H1 (cell line): Measurements from ENCODE around the gene NKPD1. TPM values are rescaled to one million over a fixed set of nuclear protein-coding genes. Genes with fewer than 3 reads are reported as not detected.

Experiments
- CTCF ChIA-PET: fragments of 300-600 bp; sonication (Branson Sonifier 250); formaldehyde crosslinking; loops from one replicate; lab custom pipeline; 2021; ENCODE audit not compliant: partially characterized antibody; lab: Charles Lee
- POLR2A ChIA-PET: fragments of 300-600 bp; sonication (Branson Sonifier 250); formaldehyde crosslinking; loops from one replicate; lab custom pipeline; 2021; ENCODE audit warnings: inconsistent platforms; ENCODE audit not compliant: partially characterized antibody; lab: Charles Lee
- DNase-seq, 2 experiments: peaks; one replicate each; pipeline versions ENCODE4 v3.0.0 to v3.0.0-alpha.2; 2010 to 2022; ENCODE audit warnings: low spot score in 2 of 2, low read depth in 1 of 2, mixed read lengths in 1 of 2
- FAIRE-seq: peaks from 2 replicates; lab custom pipeline; 2011; peaks lifted over from hg19 to GRCh38; lab: Jason Lieb, UNC
- H2AFZ ChIP-seq: 2 replicates; pipeline ENCODE4 v1.8.1; 2012; ENCODE audit warnings: low read length, inconsistent platforms
- H2AK5ac ChIP-seq: 2 replicates; pipeline ENCODE4 v1.6.1; 2013; ENCODE audit warnings: low read depth, low read length
- H2BK120ac ChIP-seq: replicated peaks from 2 replicates; pipeline ENCODE3; 2013; ENCODE audit warnings: low read depth, low read length, inconsistent platforms
- H2BK12ac ChIP-seq: 2 replicates; pipeline ENCODE4 v1.6.1; 2013; ENCODE audit warnings: low read depth, low read length
- H2BK15ac ChIP-seq: 2 replicates; pipeline ENCODE4 v1.6.1; 2013; ENCODE audit warnings: low read length
- H2BK20ac ChIP-seq: 2 replicates; pipeline ENCODE4 v1.6.1; 2013; ENCODE audit warnings: low read length
- H2BK5ac ChIP-seq: 2 replicates; pipeline ENCODE4 v1.6.1; 2013; ENCODE audit warnings: low read depth, low read length
- H3K14ac ChIP-seq: 2 replicates; pipeline ENCODE4 v1.6.1; 2013; ENCODE audit warnings: inconsistent platforms; ENCODE audit not compliant: insufficient read length
- H3K18ac ChIP-seq: 2 replicates; pipeline ENCODE4 v1.6.1; 2013; ENCODE audit warnings: low read length; ENCODE audit errors: extremely low read depth
- H3K23ac ChIP-seq: 2 replicates; pipeline ENCODE4 v1.6.1; 2013; ENCODE audit warnings: inconsistent platforms; ENCODE audit not compliant: insufficient read length
- H3K23me2 ChIP-seq: 2 replicates; pipeline ENCODE4 v1.6.1; 2013; ENCODE audit warnings: low read depth, low read length
- H3K27ac ChIP-seq: 2 replicates; pipeline ENCODE4 v1.6.1; 2011; ENCODE audit warnings: low read depth, low read length, inconsistent platforms
- H3K27me3 ChIP-seq, 4 experiments: replicated peaks in 1 of 4; 1 replicate in 1 of 4; 2 replicates in 3 of 4; pipeline versions ENCODE4 v1.6.1 to v1.8.1; 2011 to 2013; ENCODE audit warnings: low read length in 3 of 4, mild to moderate bottlenecking in 3 of 4, inconsistent platforms in 2 of 4, mixed read lengths in 2 of 4, moderate library complexity in 1 of 4; ENCODE audit not compliant: control insufficient read depth in 3 of 4, insufficient read depth in 3 of 4; ENCODE audit errors: extremely low read depth in 1 of 4
- H3K36me3 ChIP-seq, 4 experiments: 2 replicates each; pipeline versions ENCODE4 v1.6.1 to v1.8.1; 2011 to 2013; ENCODE audit warnings: mild to moderate bottlenecking in 4 of 4, low read length in 3 of 4, moderate library complexity in 2 of 4, control low read depth in 1 of 4, inconsistent platforms in 1 of 4; ENCODE audit not compliant: insufficient read depth in 4 of 4, control insufficient read depth in 2 of 4
- H3K4ac ChIP-seq: replicated peaks from 2 replicates; pipeline ENCODE3; 2013; ENCODE audit warnings: low read length, low read depth, mixed read lengths, inconsistent platforms; ENCODE audit not compliant: insufficient read length
- H3K4me1 ChIP-seq, 4 experiments: replicated peaks in 1 of 4; 1 replicate in 1 of 4; 2 replicates in 3 of 4; pipeline versions ENCODE4 v1.6.1 to v1.8.1; 2011 to 2013; ENCODE audit warnings: low read length in 3 of 4, inconsistent platforms in 2 of 4, mixed read lengths in 1 of 4; ENCODE audit not compliant: insufficient read depth in 4 of 4, control insufficient read depth in 3 of 4
- H3K4me2 ChIP-seq, 2 experiments: 2 replicates each; pipeline versions ENCODE4 v1.6.1 to v1.8.1; 2011 to 2013; ENCODE audit warnings: low read depth in 2 of 2, low read length in 2 of 2, control low read depth in 1 of 2, inconsistent platforms in 1 of 2, mild to moderate bottlenecking in 1 of 2; ENCODE audit not compliant: insufficient read depth in 1 of 2
- H3K4me3 ChIP-seq, 4 experiments: fragments of 200-600, 300-600 bp in 1 of 4; sonication (generic), shearing (Covaris generic), sonication (Bioruptor Twin) in 1 of 4; 2 replicates each; pipeline versions ENCODE4 v1.5.1 to v1.8.1; 2011 to 2016; ENCODE audit warnings: low read length in 4 of 4, low read depth in 3 of 4, control low read depth in 2 of 4, inconsistent platforms in 2 of 4, mild to moderate bottlenecking in 2 of 4, mixed read lengths in 1 of 4, moderate library complexity in 1 of 4; ENCODE audit not compliant: insufficient read depth in 2 of 4; ENCODE audit errors: extremely low read depth in 1 of 4
- H3K56ac ChIP-seq: replicated peaks from 2 replicates; pipeline ENCODE3; 2013; ENCODE audit warnings: low read depth, mild to moderate bottlenecking, mixed read lengths, low read length, inconsistent platforms; ENCODE audit not compliant: insufficient read length
- H3K79me1 ChIP-seq: 2 replicates; pipeline ENCODE4 v1.6.1; 2013; ENCODE audit warnings: low read depth, low read length, control low read depth
- H3K79me2 ChIP-seq, 2 experiments: 2 replicates each; pipeline versions ENCODE4 v1.6.1 to v1.8.1; 2012 to 2013; ENCODE audit warnings: low read length in 2 of 2, mild to moderate bottlenecking in 2 of 2, inconsistent platforms in 1 of 2; ENCODE audit not compliant: insufficient read depth in 2 of 2, control insufficient read depth in 1 of 2
- H3K9ac ChIP-seq, 4 experiments: replicated peaks in 1 of 4; 1 replicate in 1 of 4; 2 replicates in 3 of 4; pipeline versions ENCODE4 v1.6.1 to v1.8.1; 2011 to 2013; ENCODE audit warnings: low read depth in 3 of 4, low read length in 3 of 4, control low read depth in 2 of 4, mild to moderate bottlenecking in 2 of 4, moderate library complexity in 2 of 4, inconsistent platforms in 1 of 4; ENCODE audit errors: extremely low read depth in 1 of 4
- H3K9me3 ChIP-seq, 2 experiments: 2 replicates each; pipeline versions ENCODE4 v1.6.1 to v1.8.1; 2012 to 2013; ENCODE audit warnings: mild to moderate bottlenecking in 2 of 2, moderate library complexity in 2 of 2, control low read depth in 1 of 2, inconsistent platforms in 1 of 2, low read depth in 1 of 2, low read length in 1 of 2, mixed read lengths in 1 of 2; ENCODE audit not compliant: insufficient read depth in 2 of 2
- H4K20me1 ChIP-seq, 2 experiments: replicated peaks in 1 of 2; 2 replicates each; pipeline versions ENCODE3 to v1.8.1; 2011 to 2013; ENCODE audit warnings: inconsistent platforms in 2 of 2, low read length in 2 of 2, mild to moderate bottlenecking in 1 of 2; ENCODE audit not compliant: insufficient read depth in 2 of 2, control insufficient read depth in 1 of 2
- H4K5ac ChIP-seq: 2 replicates; pipeline ENCODE4 v1.6.1; 2013; ENCODE audit warnings: low read length, low read depth, mixed read lengths, inconsistent platforms; ENCODE audit not compliant: insufficient read length
- H4K8ac ChIP-seq: 2 replicates; pipeline ENCODE4 v1.8.0; 2013; ENCODE audit warnings: mild to moderate bottlenecking, moderate library complexity, low read length, inconsistent platforms; ENCODE audit not compliant: insufficient read depth; ENCODE audit errors: extremely low read depth
- H4K91ac ChIP-seq: replicated peaks from 2 replicates; pipeline ENCODE3; 2013; ENCODE audit warnings: low read length, mixed read lengths, inconsistent platforms; ENCODE audit not compliant: insufficient read length
- CBX5 ChIP-seq: fragments of 300-800, 300-1000 bp; sonication (generic); IDR thresholded peaks from 2 replicates; pipeline ENCODE4 v1.7.1; 2016; ENCODE audit warnings: antibody characterized with exemption, low read length, low read depth
- CEBPB ChIP-seq: IDR thresholded peaks from 2 replicates; pipeline ENCODE4 v1.6.1; 2012; ENCODE audit warnings: low read depth, low read length
- CHD2 ChIP-seq: IDR thresholded peaks from 2 replicates; pipeline ENCODE4 v1.6.1; 2012; ENCODE audit warnings: low read length, improper control_type of control experiment
- CTBP2 ChIP-seq: IDR thresholded peaks from 2 replicates; pipeline ENCODE4 v1.7.0; 2011; ENCODE audit warnings: borderline replicate concordance, mild to moderate bottlenecking, moderate library complexity, mixed read lengths, low read length; ENCODE audit not compliant: insufficient read depth, insufficient read length
- E2F6 ChIP-seq: IDR thresholded peaks from 2 replicates; pipeline ENCODE4 v1.6.1; 2012; ENCODE audit warnings: inconsistent platforms
- EZH2 ChIP-seq: fragments of 200-600 bp; sonication (generic); IDR thresholded peaks from 2 replicates; pipeline ENCODE4 v1.7.1; 2012; ENCODE audit warnings: low read depth, mild to moderate bottlenecking, moderate library complexity, low read length, inconsistent platforms; ENCODE audit not compliant: severe bottlenecking
- GTF2F1 ChIP-seq: IDR thresholded peaks from 2 replicates; pipeline ENCODE4 v1.6.1; 2012; ENCODE audit warnings: low read depth, low read length, improper control_type of control experiment, borderline replicate concordance
- KDM1A ChIP-seq: fragments of 200-600, 300-600 bp; sonication (generic); IDR thresholded peaks from 2 replicates; pipeline ENCODE4 v1.7.1; 2016; ENCODE audit warnings: mild to moderate bottlenecking, low read length, borderline replicate concordance
- KDM4A ChIP-seq: IDR thresholded peaks from one replicate; pipeline ENCODE4 v1.7.1; 2012; ENCODE audit warnings: low read depth, mild to moderate bottlenecking, moderate library complexity, low read length, inconsistent platforms; ENCODE audit not compliant: severe bottlenecking
- SIRT6 ChIP-seq: IDR thresholded peaks from one replicate; pipeline ENCODE4 v1.7.1; 2012; ENCODE audit warnings: low read length, inconsistent platforms
- SIX5 ChIP-seq: IDR thresholded peaks from 2 replicates; pipeline ENCODE4 v1.6.1; 2011; ENCODE audit warnings: mild to moderate bottlenecking, low read depth, low read length
- SP1 ChIP-seq: IDR thresholded peaks from 2 replicates; pipeline ENCODE4 v1.6.1; 2011; ENCODE audit warnings: low read depth, low read length
- SRF ChIP-seq: IDR thresholded peaks from 2 replicates; pipeline ENCODE4 v1.6.1; 2011; ENCODE audit warnings: mild to moderate bottlenecking, low read depth, low read length, moderate library complexity
- WGBS, 2 experiments: shearing (Covaris generic) in 1 of 2; methylation state at CpG; one replicate each; pipeline versions ENCODE4 v1.1.6 to v1.1.7; 2013 to 2015; ENCODE audit warnings: low lambda C conversion rate in 2 of 2, mixed read lengths in 2 of 2, inconsistent platforms in 1 of 2, low coverage in 1 of 2, missing lambda C conversion rate in 1 of 2; ENCODE audit not compliant: insufficient replicate concordance in 2 of 2, insufficient coverage in 1 of 2, insufficient read length in 1 of 2; ENCODE audit errors: extremely low coverage in 1 of 2, missing lambda C conversion rate in 1 of 2; 5-methylcytosine and 5-hydroxymethylcytosine counted together
- polyA plus RNA-seq, 7 experiments: library from polyadenylated mRNA; depleted of rRNA in 3 of 7; stranded (reverse) in 5 of 7; unstranded in 2 of 7; fragments of >200 nt in 5 of 7; fragments of 200-250 nt in 2 of 7; gene quantifications; 1 replicate in 5 of 7; 2 replicates in 1 of 7; 4 replicates in 1 of 7; pipeline versions ENCODE4 v1.2.1 to v1.2.3, GENCODE V29; 2011 to 2013; ENCODE audit warnings: missing spikeins in 2 of 7, mixed read lengths in 2 of 7
- total RNA-seq: library from RNA; stranded (reverse); fragmentation: NEBNext Ultra II Directional; extraction: Animal tissue kit (Norgen Biotek cat#: 25700); gene quantifications from 2 replicates; pipeline ENCODE4 v1.2.1, GENCODE V29; 2021

Gene NKPD1
- total and polyA plus RNA-seq, 2 of the 8 experiments (the other 6 are each of a cell fraction or from before 2014, with no cell fraction given) = 0.30 to 0.39 TPM

GRCh38 chr19:45133661-45134060 lies 27.1 kb downstream of the NKPD1 start:
- no peak overlapping the region for H3K27ac ChIP-seq
- H3K9ac ChIP-seq = no peak overlapping the region; a peak in 2 of 7 replicates
- no peak overlapping the region for H2BK5ac ChIP-seq
- peaks cover 0 to 27% (median 14%) of the 10 kb centered on the region in 4 experiments; a peak in 5 of 7 replicates for H3K4me1 ChIP-seq
- H3K4me3 ChIP-seq = no peak overlapping the region
- H3K36me3 ChIP-seq = no peaks in the 10 kb centered on the region
- 94% methylated on average over 8 of the region's 8 CpGs; no CpG with 5 or more reads in 1 of the 2 experiments for WGBS, 2 experiments
- no peak for FAIRE-seq
- H3K4me2 ChIP-seq = no peak overlapping the region
- no peak overlapping the region for H3K18ac ChIP-seq
- no peak overlapping the region for H4K91ac ChIP-seq
- no peak overlapping the region for H3K56ac ChIP-seq
- ChIA-PET CTCF (interaction anchor here (0.6 to 1.0 kb wide), 2 partner anchors 50 to 154 kb away, joined by 3 to 4 read pairs; no protein-coding TSS in a partner anchor), POLR2A (interaction anchor here (0.6 to 1.2 kb wide), 4 partner anchors 35 to 230 kb away, joined by 3 to 4 read pairs (median 3); no protein-coding TSS in a partner anchor)
- peaks cover 13 to 18% of the 10 kb centered on the region in 2 experiments for H4K20me1 ChIP-seq
- no peaks in the 10 kb centered on the region; a peak in 1 of 7 replicates for H3K27me3 ChIP-seq
- H2BK120ac ChIP-seq = no peak overlapping the region
- no peak overlapping the region for H3K4ac ChIP-seq
- H3K79me2 ChIP-seq = peaks cover 0 to 36% of the 10 kb centered on the region in 2 experiments; a peak in 1 of 4 replicates
- H3K79me1 ChIP-seq = peaks cover 27% of the 10 kb centered on the region
- H3K14ac ChIP-seq = no peak overlapping the region
- H3K9me3 ChIP-seq = no peaks in the 10 kb centered on the region
- DNase-seq = no peak
- no peak overlapping the region for H2AK5ac ChIP-seq
- 0 out of 2 replicates have a peak overlapping the region, but pooled peaks have one; percentile 68 for H2BK12ac ChIP-seq
- H2AFZ ChIP-seq = no peak overlapping the region
- H3K23me2 ChIP-seq = no peaks in the 10 kb centered on the region
- no peak overlapping the region for H3K23ac ChIP-seq
- H2BK15ac ChIP-seq = no peak overlapping the region
- peak overlapping the region; percentile 15; the same call in 1 of the 2 replicates for H4K8ac ChIP-seq
- H4K5ac ChIP-seq = no peak overlapping the region
- H2BK20ac ChIP-seq = no peak overlapping the region
- TF ChIP-seq SIRT6 (no peak), EZH2 (no peak), CHD2 (no peak), E2F6 (no peak), KDM4A (no peak), SIX5 (no peak), CBX5 (no peak), GTF2F1 (no peak), SP1 (no peak), CEBPB (no peak), SRF (no peak), KDM1A (no peak), CTBP2 (no peak)
